NCI-H69 (cell line): ENCODE measurements around the gene CAMKK2.
"Not testable (repeated sequence)": the region's sequence is repeated elsewhere in the genome, so short reads cannot be mapped to it uniquely, and the experiment has no call there.

Experiments used
- DNase-seq: peaks from one replicate; lab custom pipeline; 2025; lab: John Stamatoyannopoulos, UW

CAMKK2 gene

DNA sequence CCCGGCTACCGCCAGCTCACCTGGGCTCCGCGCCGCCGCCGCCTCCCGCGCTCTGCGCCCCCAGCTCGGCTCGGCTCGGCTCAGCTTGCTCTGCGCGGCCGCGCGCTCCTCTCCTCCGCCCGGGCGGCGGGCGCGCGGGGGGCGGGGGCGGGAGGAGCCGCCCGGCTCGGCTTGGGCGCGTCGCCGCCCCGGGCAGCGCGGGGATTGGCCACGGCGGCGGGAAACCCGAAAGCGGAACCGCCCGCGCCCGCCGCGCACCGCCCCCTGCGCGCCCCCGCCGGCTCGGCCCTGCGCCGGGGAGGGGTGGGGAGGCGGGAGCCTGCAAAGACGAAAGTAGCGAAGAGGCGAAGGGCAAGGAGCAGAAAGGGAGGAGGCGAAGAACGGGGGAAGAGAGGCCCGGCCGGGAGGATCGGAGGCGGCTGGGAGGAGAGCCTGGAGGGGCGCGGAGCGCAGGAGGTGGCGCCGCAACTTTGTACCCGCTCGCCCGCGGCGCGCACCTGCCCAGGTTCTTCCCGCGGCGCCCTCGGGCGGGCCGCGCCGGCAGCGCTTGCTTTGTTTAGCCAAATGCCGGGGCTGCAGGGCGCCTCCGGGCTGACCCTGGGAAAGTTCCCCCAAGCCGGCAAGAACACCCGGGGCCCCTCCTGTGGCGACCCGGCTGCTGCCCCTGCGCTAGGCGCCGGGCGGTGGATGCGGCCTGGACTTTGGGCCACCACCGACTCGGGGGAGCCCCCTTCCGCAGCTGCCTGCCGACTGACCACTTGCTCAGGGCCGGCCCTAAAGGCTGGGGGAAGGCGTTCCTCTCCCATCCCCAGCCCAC lies at the start of gene CAMKK2:
CAMKK2 (minus strand) TSS at position 92 of the 817 bp plus-strand sequence. CDS start 22,183 bp downstream, outside the sequence.
- peak; percentile 97 for DNase-seq

DNA sequence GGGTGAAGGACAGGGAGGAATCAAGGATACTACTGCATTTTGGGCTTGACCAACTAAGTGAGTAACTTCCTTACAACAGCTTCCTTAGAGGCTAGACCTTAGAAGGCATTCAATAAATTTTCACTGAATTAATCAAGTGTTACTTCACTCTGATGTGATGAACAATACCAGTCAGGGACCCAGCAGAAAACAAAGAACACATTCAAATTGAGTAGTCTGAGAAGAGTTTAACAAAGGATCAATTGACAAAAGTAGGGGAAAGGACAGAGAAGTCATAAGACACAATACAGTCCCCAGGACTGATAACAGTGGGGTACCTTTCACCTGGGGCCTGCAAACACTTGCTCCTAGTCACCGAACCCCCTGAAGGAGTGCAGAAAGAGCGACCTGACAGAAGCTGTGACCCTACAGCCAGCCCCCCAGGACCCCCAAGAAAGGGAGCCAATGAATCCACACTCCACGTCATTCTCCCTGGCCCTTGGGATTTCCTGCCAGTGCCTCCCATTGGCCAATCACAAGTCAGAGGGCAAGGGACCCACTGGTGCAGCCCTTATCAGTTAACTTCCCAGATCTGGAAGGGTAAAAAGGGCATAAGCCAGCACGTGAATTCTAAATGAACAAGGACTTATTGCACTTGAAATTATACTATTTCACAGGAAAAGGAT lies 48.8 kb upstream of the CAMKK2 start:
- no peak for DNase-seq

- no peak for DNase-seq
Measured at GRCh38 chr12:121344506-121344905, 48.0 kb upstream of the CAMKK2 start.

DNA sequence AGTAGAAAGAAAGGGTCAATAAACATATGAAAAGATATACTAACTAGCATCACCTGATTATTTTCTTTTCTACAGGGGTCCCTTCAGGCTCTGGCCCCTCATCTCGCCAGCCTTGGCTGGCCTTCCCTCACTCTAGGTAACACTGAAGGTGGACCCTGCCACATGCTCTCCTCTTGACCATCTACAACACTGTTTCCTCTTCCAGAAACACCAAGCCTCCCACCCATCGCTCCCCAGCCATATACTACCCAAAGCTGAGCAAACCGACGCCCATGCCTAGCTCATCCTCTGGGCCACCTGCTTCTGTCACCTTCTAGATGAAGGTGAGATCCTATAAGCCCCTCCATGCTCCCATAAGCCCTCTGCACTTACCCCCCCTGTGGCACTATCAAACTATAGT lies 40.9 kb upstream of the CAMKK2 start:
- no peak for DNase-seq

GRCh38 chr12:121334513-121335343 lies 38.2 kb upstream of the CAMKK2 start:
- DNase-seq = peak; percentile 84

DNA sequence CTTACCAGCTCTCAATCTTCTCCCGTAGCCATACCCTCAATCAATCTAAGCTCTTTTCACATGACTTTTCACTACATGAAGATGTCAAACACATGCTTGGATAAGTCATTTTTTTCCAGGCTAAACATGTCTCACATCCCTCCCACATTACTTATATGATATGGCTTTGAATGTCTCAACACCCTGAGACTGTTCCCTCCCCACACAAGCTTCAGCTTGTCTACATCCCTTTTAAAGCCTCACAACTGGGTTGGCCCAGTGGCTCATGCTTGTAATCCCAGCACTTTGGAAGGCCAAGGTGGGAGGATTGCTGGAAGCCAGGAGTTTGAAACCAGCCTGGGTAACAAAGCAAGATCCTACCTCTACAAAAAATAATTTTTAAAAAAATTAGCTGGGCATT lies 37.2 kb upstream of the CAMKK2 start:
- no peak for DNase-seq

GRCh38 chr12:121331248-121331647 lies 34.7 kb upstream of the CAMKK2 start:
- DNase-seq = no peak

DNA sequence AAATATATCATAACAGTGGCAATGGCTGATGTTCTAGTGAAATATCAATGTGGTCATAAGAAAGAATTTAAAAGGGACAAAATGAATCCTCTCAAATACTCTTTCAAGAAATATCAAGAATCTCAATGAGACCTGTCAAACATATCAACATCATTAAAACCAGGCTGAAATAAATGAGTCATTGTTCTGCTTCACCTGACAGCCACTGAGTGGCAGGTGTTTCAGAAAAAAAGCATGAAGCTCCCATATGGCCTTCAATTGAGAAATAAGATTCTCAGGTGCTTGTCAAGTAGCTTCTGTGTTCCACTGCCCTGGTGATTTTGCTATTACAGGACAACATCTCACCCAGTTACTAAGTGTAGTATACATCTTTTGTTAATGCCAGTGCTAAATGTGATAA lies 34.2 kb upstream of the CAMKK2 start:
- no peak for DNase-seq

DNA sequence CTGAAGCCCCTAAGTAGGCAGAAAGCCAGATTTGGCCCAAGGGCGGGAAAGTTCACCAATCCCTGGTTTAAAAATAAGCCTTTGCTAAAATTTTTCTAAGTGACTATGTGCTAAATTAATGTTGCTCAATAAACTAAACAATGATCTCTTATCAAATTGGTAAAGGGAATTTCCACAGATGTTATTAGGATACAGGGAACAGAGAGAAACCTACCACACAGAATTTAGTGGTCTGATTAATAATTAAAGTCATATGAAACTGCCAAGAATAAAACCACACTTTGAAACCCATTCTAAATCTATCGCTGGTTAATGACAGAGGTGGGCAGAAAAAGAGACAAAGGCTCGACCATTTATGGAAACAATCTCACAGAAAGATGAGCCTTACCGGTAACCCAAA lies 33.7 kb upstream of the CAMKK2 start:
- DNase-seq = no peak

DNA sequence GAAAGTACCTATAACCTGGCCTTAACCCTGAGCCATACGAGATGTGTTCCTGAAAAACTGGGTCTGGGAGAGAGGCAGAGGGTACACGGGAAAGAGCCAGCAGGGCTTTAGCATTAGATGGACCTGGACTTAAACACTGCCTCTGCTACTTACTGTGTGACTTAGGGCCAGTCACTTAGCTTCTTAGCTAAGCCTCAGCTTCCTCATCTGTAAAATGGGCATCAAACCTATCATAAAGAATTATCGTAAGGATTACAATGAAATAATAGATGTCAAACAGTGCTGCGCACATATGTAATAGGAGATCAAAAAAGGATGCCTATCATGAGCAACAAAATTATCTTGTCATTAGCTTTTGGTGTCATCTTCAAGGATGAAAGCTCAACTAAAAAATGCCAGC lies 32.1 kb upstream of the CAMKK2 start:
- DNase-seq = no peak

- peak; percentile 32 for DNase-seq
Measured at GRCh38 chr12:121326996-121327674, 30.6 kb upstream of the CAMKK2 start.

GRCh38 chr12:121325922-121326396 lies 29.4 kb upstream of the CAMKK2 start:
- peak; percentile 45 for DNase-seq

GRCh38 chr12:121323908-121324307 lies 27.4 kb upstream of the CAMKK2 start:
- DNase-seq = no peak

GRCh38 chr12:121318121-121318520 lies 21.6 kb upstream of the CAMKK2 start:
- DNase-seq = no peak

GRCh38 chr12:121314431-121314830 lies 17.9 kb upstream of the CAMKK2 start:
- no peak for DNase-seq

DNA sequence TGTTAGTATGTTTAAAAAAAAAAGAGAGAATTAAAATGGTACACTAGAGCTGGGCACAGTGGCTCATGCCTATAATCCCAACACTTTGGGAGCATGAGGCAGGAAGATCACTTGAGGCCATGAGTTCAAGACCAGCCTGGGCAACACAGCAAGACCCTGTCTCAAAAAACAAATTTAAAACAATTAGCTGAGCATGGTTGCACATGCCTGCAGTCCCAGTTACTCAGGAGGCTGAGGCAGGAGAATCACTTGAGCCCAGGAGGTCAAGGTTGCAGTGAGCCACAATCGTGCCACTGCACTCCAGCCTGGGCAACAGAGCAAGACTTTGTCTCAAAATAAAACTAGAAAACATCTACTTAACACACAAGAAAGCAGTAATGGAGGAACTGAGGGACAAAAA lies 13.7 kb upstream of the CAMKK2 start:
- not testable (repeated sequence) for DNase-seq

GRCh38 chr12:121307397-121307796 lies 10.9 kb upstream of the CAMKK2 start:
- not testable (repeated sequence) for DNase-seq

GRCh38 chr12:121304306-121304705 lies 7.8 kb upstream of the CAMKK2 start:
- DNase-seq = no peak

DNA sequence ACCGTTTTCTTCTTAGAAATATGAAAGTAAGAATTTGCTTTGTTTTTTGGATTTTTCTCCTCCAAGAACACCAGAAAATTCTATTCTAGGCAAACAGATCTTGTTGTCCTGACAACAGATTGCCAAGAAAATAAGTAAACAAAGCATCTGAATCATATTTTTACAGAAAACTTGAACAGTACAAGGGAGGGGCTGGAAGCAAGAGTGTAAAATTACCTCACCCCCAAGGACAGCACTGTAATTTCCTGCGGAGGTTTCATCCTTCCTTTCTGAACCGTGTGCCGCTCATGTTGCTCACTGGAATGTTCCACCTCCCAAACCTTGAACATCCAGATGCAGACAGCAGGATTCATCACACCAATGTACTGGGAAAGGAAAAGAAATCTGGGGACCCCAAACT lies 5.4 kb upstream of the CAMKK2 start:
- DNase-seq = no peak

GRCh38 chr12:121300083-121300819 lies 3.7 kb upstream of the CAMKK2 start:
- DNase-seq = peak; percentile 81

DNA sequence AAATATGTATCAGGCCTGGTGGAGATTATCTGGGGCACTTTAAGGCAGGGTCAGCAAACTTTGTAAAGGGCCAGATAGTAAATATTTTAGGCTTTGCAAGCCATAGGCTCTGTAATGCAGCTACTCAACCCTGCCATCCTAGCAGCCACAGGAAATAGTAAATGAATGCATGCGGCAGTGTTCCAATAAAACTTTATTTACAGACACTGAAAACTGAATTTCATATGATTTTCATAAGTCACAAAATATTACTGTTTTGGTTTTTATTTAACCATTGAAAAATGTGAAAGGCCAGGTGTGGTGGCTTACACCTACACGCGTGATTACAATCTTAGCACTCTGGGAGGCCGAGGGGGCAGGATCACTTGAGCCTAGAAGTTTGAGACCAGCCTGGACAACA lies 3.2 kb upstream of the CAMKK2 start:
- peak; percentile 60 for DNase-seq
